Testis (tissue), 3 donors: Measurements from ENCODE around the gene PAN3. TPM values are rescaled to one million over a fixed set of nuclear protein-coding genes. Genes with fewer than 3 reads are reported as not detected.

ENCODE experiments used
- DNase-seq: peaks from one replicate; pipeline ENCODE4 v3.0.0-alpha.2; 2019
- H3K27ac ChIP-seq, 2 donors: fragments of 200-600 bp; sonication (generic); one replicate each; pipeline ENCODE4 v1.5.1; 2019
- H3K27me3 ChIP-seq: fragments of 200-600 bp; sonication (generic); one replicate; pipeline ENCODE4 v1.5.1; 2019
- H3K36me3 ChIP-seq: fragments of 200-600 bp; sonication (generic); one replicate; pipeline ENCODE4 v1.5.1; 2017; ENCODE audit warnings: low read depth; ENCODE audit errors: missing control alignments
- H3K4me1 ChIP-seq: fragments of 200-600 bp; sonication (generic); one replicate; pipeline ENCODE4 v1.5.1; 2019
- H3K4me3 ChIP-seq, 2 donors: fragments of 200-600 bp; sonication (generic); one replicate each; pipeline ENCODE4 v1.5.1; 2017 to 2019
- H3K9me3 ChIP-seq: fragments of 200-600 bp; sonication (generic); one replicate; pipeline ENCODE4 v1.5.1; 2017
- CTCF ChIP-seq, 3 experiments: fragments of 450-650 bp in 2 of 3; fragments of 200-600 bp in 1 of 3; sonication (generic) in 1 of 3; IDR thresholded peaks; one replicate each; pipeline ENCODE4 v1.5.1; 2016 to 2019; ENCODE audit warnings: antibody characterized with exemption in 3 of 3, mild to moderate bottlenecking in 2 of 3, moderate library complexity in 1 of 3
- POLR2A ChIP-seq: fragments of 450-650 bp; IDR thresholded peaks from one replicate; pipeline ENCODE4 v1.6.1; 2017; ENCODE audit warnings: antibody characterized with exemption, mild to moderate bottlenecking, moderate library complexity
- WGBS, 2 donors: methylation state at CpG; one replicate each; pipeline ENCODE4 v1.1.5; 2018; 5-methylcytosine and 5-hydroxymethylcytosine counted together
- intact Hi-C: fragments of 100-400 bp; cut with DNase I; formaldehyde crosslinking; loops from one replicate; pipeline ENCODE4 v1.15.1; 2023; ENCODE audit warnings: low total_unique reads
- polyA plus RNA-seq: library from polyadenylated mRNA; stranded (reverse); fragments of 350-450 nt; fragmentation: Illumina TruSeq; extraction: RNeasy Lipid Tissue Mini Kit (QIAGEN cat#74804); gene quantifications from one replicate; pipeline ENCODE4 v1.2.3, GENCODE V29; 2014; ENCODE audit warnings: low read depth, low replicate concordance; ENCODE audit not compliant: insufficient read depth
- total RNA-seq, 2 donors: library from RNA; depleted of rRNA; stranded (reverse); fragments of >200 nt; gene quantifications; one replicate each; pipeline ENCODE4 v1.2.3, GENCODE V29; 2016

The PAN3 gene
- total and polyA plus RNA-seq, 3 donors from 2014 or later, result 30.2 to 76.2 (median 74.8) TPM

- WGBS, 2 donors, result 97 to 98% methylated on average over 1 of the region's 1 CpG
- DNase-seq, result no peak
- H3K27me3 ChIP-seq, result no peaks in the 10 kb centered on the region
- H3K9me3 ChIP-seq, result no peaks in the 10 kb centered on the region
- intact Hi-C loops, result no loop called here
- no peak overlapping the region for H3K27ac ChIP-seq
- TF ChIP-seq POLR2A (no peak), CTCF (IDR thresholded peaks at IDR 0.05) (no peak)
- H3K4me1 ChIP-seq, result no peaks in the 10 kb centered on the region
- H3K36me3 ChIP-seq, result no peaks in the 10 kb centered on the region
- no peak overlapping the region for H3K4me3 ChIP-seq
Observed at GRCh38 chr13:28177877-28178276, 39.5 kb downstream of the PAN3 start.

DNA sequence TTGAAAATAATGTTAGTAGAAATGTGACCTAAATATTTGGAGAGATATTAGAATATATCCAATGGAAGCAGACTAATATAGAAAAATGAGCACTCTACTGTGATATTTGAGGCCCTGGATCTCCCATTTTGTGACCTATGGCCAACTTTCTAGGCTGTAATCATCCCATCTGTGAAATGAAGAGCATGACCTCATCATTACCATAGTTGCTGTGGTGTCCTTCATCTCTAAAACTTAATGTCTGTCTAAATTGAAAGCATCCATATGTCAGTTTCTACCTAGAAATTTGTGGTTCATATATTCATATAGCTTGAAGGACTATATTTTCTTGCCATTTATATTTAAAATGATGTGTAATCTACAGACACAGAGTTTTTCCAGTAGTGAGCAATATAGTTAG lies 41.6 kb downstream of the PAN3 start:
- no peak for TF ChIP-seq CTCF (IDR thresholded peaks at IDR 0.05)
- TF ChIP-seq POLR2A, result no peak
- H3K27ac ChIP-seq, result no peak overlapping the region
- H3K27me3 ChIP-seq, result no peaks in the 10 kb centered on the region
- H3K36me3 ChIP-seq, result no peaks in the 10 kb centered on the region
- H3K9me3 ChIP-seq, result no peaks in the 10 kb centered on the region
- H3K4me1 ChIP-seq, result peaks cover 3% of the 10 kb centered on the region
- no peak for DNase-seq
- no peak overlapping the region for H3K4me3 ChIP-seq
- intact Hi-C loops, result no loop called here

DNA sequence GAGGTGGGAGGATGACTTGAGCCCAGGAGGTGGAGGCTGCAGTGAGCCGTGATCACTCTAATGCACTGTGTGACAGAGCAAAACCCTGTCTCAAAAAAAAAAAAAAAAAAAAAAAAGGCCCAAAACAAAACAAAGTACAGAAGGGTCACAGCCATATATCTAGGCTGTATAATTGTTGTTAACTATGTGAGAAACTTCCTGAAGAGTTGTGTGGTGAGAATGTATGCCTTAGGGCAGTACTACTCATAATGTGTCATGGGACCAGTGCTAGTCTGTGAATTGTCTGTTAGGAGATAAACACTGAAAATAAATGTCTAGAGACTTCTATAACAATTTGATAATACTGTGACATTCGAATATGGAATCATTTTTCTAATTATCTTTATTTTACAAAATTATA lies 43.1 kb downstream of the PAN3 start:
- Histone ChIP-seq H3K9me3 (no peaks in the 10 kb centered on the region), H3K36me3 (no peaks in the 10 kb centered on the region), H3K4me3 (no peak overlapping the region), H3K27ac (no peak overlapping the region), H3K27me3 (no peaks in the 10 kb centered on the region), H3K4me1 (peaks cover 13% of the 10 kb centered on the region)
- intact Hi-C loops, result no loop called here
- 86 to 95% methylated on average over 2 of the region's 2 CpGs for WGBS, 2 donors
- TF ChIP-seq CTCF (IDR thresholded peaks at IDR 0.05), result no peak
- no peak for TF ChIP-seq POLR2A
- DNase-seq, result no peak

DNA sequence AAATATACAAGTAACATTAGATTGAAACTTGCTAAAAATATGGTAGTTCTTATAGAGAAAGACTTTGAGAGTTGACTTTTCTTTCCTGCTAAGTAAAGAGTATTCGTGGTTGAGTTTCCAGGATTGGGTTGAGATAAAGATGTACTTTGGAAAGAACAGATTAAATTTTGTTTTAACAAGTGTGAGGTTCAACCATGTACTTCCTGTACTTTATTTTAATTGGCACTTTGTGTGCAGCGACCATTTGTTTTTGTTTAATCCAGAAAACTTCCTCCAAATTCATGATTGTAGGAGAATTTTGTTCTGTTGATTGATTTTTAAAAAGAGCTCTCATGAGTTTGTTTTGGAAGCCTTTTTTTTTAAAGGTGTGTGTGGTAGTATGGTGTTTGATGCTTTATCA lies 46.9 kb downstream of the PAN3 start:
- intact Hi-C loops, result no loop called here
- Histone ChIP-seq H3K27ac (no peak overlapping the region), H3K4me1 (peaks cover 34% of the 10 kb centered on the region), H3K27me3 (no peaks in the 10 kb centered on the region), H3K36me3 (no peaks in the 10 kb centered on the region), H3K4me3 (no peak overlapping the region), H3K9me3 (no peaks in the 10 kb centered on the region)
- TF ChIP-seq POLR2A (no peak), CTCF (IDR thresholded peaks at IDR 0.05) (no peak)
- no peak for DNase-seq
- 22 to 26% methylated on average over 2 of the region's 2 CpGs for WGBS, 2 donors

DNA sequence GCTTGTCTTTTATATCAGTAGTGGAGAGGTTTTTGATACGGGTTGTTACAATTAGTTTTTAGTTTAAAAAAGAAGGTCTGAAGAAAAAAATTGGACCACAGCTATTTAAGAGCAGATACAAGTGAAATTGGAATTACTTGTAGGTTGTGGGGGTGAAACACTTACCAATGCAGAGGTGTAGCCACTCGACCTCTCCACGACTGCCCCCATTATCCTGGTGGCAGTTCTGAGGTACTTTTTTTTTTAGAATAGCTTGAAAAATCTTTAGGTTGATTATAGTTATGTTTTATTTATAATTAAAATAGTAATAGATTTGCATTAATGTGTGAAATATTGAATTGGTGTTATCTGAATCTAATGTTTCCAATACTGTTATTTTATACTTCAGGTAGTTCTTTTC lies 60.7 kb downstream of the PAN3 start:
- no peak overlapping the region for H3K4me3 ChIP-seq
- intact Hi-C loops, result no loop called here
- no peak for DNase-seq
- H3K4me1 ChIP-seq, result no peaks in the 10 kb centered on the region
- WGBS, 2 donors, result 84 to 88% methylated on average over 3 of the region's 3 CpGs
- no peaks in the 10 kb centered on the region for H3K36me3 ChIP-seq
- TF ChIP-seq POLR2A (no peak), CTCF (IDR thresholded peaks at IDR 0.05) (no peak)
- no peak overlapping the region for H3K27ac ChIP-seq
- H3K27me3 ChIP-seq, result no peaks in the 10 kb centered on the region
- no peaks in the 10 kb centered on the region for H3K9me3 ChIP-seq
